Activated T-helper 2 cell treated with anti-CD3 and anti-CD28 coated beads, Interferon-gamma antibody, Interleukin-2, Interleukin-4, amounts not matched to agents 10 μg/mL and 5 μg/mL and 100 μg/mL, durations not matched to agents 14 hours and 24 hours and 36 hours (primary cell): ENCODE data around the gene APOBEC2. TPM values are rescaled to one million over a fixed set of nuclear protein-coding genes. Genes with fewer than 3 reads are reported as not detected.
"Not testable (repeated sequence)": the region's sequence is repeated elsewhere in the genome, so short reads cannot be mapped to it uniquely, and the experiment has no call there.

Source experiments
- DNase-seq: peaks from one replicate; pipeline ENCODE4 v3.0.0; 2021; ENCODE audit warnings: low spot score
- H3K27ac Mint-ChIP-seq: one replicate; pipeline ENCODE4 v1.8.0; 2021; ENCODE audit warnings: mixed read lengths
- H3K27me3 Mint-ChIP-seq: one replicate; pipeline ENCODE4 v1.8.0; 2021; ENCODE audit warnings: low read depth, mixed read lengths
- H3K36me3 Mint-ChIP-seq: one replicate; pipeline ENCODE4 v1.8.0; 2021; ENCODE audit warnings: low read depth, mixed read lengths
- H3K4me1 Mint-ChIP-seq: one replicate; pipeline ENCODE4 v1.8.0; 2021; ENCODE audit warnings: low read depth, mixed read lengths
- H3K4me3 Mint-ChIP-seq: one replicate; pipeline ENCODE4 v1.8.0; 2021; ENCODE audit warnings: low read depth, mild to moderate bottlenecking, moderate library complexity, mixed read lengths
- H3K9me3 Mint-ChIP-seq: one replicate; pipeline ENCODE4 v1.8.0; 2021; ENCODE audit warnings: mixed read lengths
- intact Hi-C: fragments of 100-400 bp; cut with micrococcal nuclease; formaldehyde crosslinking; loops from one replicate; pipeline ENCODE4 v1.15.1; 2023
- total RNA-seq: library from RNA; stranded (reverse); gene quantifications from 2 replicates; pipeline ENCODE4 v1.2.3, GENCODE V29; 2022

The APOBEC2 gene
- total RNA-seq: not detected in 2 replicates

- Mint-ChIP-seq H3K4me3 (no peak within 1 kb of the TSS), H3K27me3 (no peaks in the 10 kb centered on the region), H3K4me1 (peaks cover 12% of the 10 kb centered on the region), H3K9me3 (peaks cover 3% of the 10 kb centered on the region), H3K36me3 (peaks cover 9% of the 10 kb centered on the region), H3K27ac (peak within 1 kb of the TSS; percentile 78)
- intact Hi-C loops: no loop called here
- no peak for DNase-seq
Observed at GRCh38 chr6:41053041-41053440, at the start of gene APOBEC2. TSS of gene APOBEC2 (plus strand) at chr6:41053202. CDS start at chr6:41053348, 146 bp downstream.

DNA sequence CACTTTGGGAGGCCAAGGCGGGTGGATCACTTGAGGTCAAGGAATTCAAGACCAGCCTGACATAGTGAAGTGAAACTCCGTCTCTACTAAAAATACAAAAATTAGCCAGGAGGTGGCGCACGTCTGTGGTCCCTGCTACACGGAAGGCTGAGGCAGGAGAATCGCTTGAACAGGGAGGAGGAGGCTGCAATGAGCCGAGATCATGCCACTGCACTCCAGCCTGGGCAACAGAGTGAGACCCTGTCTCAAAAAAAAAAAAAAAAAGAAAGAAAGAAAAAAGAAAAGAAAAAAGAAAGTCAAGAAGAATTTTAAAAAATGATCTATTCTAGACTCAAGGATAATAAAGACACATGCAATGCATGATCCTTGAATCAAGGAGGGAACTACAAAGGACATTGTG lies 46.8 kb upstream of the APOBEC2 start:
- not testable (repeated sequence) for H3K9me3 Mint-ChIP-seq, H3K36me3 Mint-ChIP-seq, H3K27ac Mint-ChIP-seq, H3K4me3 Mint-ChIP-seq, H3K4me1 Mint-ChIP-seq
- intact Hi-C loops: loop anchor here (1.0 kb wide), 2 partner anchors 21 to 61 kb away; no protein-coding TSS in a partner anchor
- H3K27me3 Mint-ChIP-seq: peaks cover 35% of the 10 kb centered on the region
- DNase-seq: peak; percentile 52

- not testable (repeated sequence) for H3K27ac Mint-ChIP-seq, DNase-seq, H3K4me1 Mint-ChIP-seq, H3K36me3 Mint-ChIP-seq, H3K9me3 Mint-ChIP-seq, H3K4me3 Mint-ChIP-seq
- intact Hi-C loops: loop anchor here (1.0 kb wide), 2 partner anchors 20 to 60 kb away; no protein-coding TSS in a partner anchor
- peaks cover 31% of the 10 kb centered on the region for H3K27me3 Mint-ChIP-seq
Observed at GRCh38 chr6:41006980-41007379, 46.0 kb upstream of the APOBEC2 start.

DNA sequence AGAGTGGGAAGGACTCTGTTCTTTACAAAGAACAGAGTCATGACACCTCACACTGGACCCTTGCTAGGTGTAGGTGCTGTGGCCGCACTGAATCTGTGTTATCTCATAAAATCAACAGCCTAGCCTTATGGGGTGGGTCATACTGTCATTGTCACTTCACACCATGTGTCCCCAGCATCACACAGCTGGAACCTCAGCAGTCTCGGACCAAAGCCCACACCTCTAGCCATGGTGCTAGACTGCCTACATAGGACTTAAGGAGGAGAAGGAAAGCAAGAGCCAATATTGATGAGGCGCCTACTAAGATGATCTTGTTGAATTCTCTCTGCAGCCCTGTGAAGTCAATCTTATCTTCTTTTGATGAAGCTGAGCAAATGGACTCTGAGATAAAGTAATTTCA lies 45.0 kb upstream of the APOBEC2 start:
- Mint-ChIP-seq H3K4me3 (no peak overlapping the region), H3K27ac (no peak overlapping the region), H3K27me3 (peaks cover 22% of the 10 kb centered on the region), H3K9me3 (no peaks in the 10 kb centered on the region), H3K4me1 (peaks cover 2% of the 10 kb centered on the region), H3K36me3 (no peaks in the 10 kb centered on the region)
- no peak for DNase-seq
- intact Hi-C loops: no loop called here

DNA sequence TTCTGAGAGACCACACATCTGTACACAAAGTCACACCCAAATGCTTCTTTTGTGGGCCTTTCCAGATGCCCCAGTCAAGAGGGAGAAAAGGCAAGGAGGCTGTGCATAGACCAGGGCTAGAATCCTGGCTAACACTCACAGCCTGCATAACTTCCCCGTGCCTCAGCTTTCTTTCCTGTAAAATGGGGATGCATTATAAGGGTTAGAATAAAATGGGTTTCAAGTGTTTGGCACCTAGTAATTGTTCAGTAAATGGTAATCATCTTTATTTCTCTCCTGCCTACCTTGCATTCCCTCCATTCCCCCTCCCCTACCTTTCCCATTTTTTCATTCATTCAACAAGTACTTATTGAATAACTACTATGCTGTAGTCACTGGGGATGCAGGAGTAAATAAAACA lies 43.3 kb upstream of the APOBEC2 start:
- Mint-ChIP-seq H3K36me3 (no peaks in the 10 kb centered on the region), H3K27me3 (peaks cover 11% of the 10 kb centered on the region), H3K27ac (no peak overlapping the region), H3K9me3 (no peaks in the 10 kb centered on the region), H3K4me3 (no peak overlapping the region), H3K4me1 (peaks cover 2% of the 10 kb centered on the region)
- intact Hi-C loops: no loop called here
- DNase-seq: no peak

- no peak overlapping the region for H3K4me3 Mint-ChIP-seq
- no peaks in the 10 kb centered on the region for H3K4me1 Mint-ChIP-seq
- H3K27ac Mint-ChIP-seq: no peak overlapping the region
- peaks cover 8% of the 10 kb centered on the region for H3K27me3 Mint-ChIP-seq
- intact Hi-C loops: no loop called here
- no peaks in the 10 kb centered on the region for H3K9me3 Mint-ChIP-seq
- DNase-seq: no peak
- H3K36me3 Mint-ChIP-seq: no peaks in the 10 kb centered on the region
Observed at GRCh38 chr6:41011673-41012072, 41.3 kb upstream of the APOBEC2 start.

DNA sequence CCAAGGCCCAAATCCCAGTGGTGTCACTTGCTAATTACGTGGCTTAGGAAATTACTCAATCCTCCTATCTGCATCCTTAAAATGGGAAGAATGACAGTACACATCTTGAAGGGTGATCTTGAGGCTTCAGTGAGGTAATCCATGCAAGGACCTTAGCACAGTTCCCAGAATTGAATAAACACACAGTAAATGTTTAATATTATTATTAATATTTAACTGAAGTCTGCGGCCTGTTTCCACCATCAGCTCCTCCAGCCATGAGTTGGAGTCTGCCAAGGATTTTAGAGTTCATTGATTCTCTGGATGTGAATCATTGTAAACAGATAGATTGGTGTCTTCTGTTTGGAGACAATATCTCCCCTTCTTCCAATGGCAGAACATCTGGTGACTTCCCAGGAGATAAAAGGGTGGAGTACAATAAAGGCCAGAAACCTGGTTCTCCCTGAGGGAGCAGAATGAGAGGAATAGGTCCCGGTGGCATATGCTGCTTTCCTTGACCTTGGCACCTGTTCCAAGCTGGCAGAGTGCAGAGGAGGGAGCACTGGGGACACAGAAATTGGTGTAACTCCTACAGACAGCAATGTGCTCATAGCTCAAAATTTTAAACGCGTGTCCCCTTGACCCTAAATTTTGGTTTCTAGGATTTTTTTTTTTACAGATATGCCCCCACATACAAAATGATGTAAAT lies 39.4 kb upstream of the APOBEC2 start:
- Mint-ChIP-seq H3K27me3 (peaks cover 8% of the 10 kb centered on the region), H3K9me3 (no peaks in the 10 kb centered on the region), H3K4me3 (no peak overlapping the region), H3K27ac (no peak overlapping the region), H3K36me3 (no peaks in the 10 kb centered on the region), H3K4me1 (no peaks in the 10 kb centered on the region)
- DNase-seq: no peak
- intact Hi-C loops: no loop called here

GRCh38 chr6:41014780-41015179 lies 38.2 kb upstream of the APOBEC2 start:
- Mint-ChIP-seq H3K4me1 (no peaks in the 10 kb centered on the region), H3K4me3 (no peak overlapping the region), H3K9me3 (no peaks in the 10 kb centered on the region), H3K27ac (no peak overlapping the region), H3K36me3 (no peaks in the 10 kb centered on the region), H3K27me3 (peaks cover 8% of the 10 kb centered on the region)
- no peak for DNase-seq
- intact Hi-C loops: no loop called here

- H3K36me3 Mint-ChIP-seq, H3K27ac Mint-ChIP-seq, H3K4me3 Mint-ChIP-seq, H3K4me1 Mint-ChIP-seq, H3K9me3 Mint-ChIP-seq, H3K27me3 Mint-ChIP-seq, DNase-seq, intact Hi-C loops: not testable (repeated sequence)
Observed at GRCh38 chr6:41015860-41016259, 37.1 kb upstream of the APOBEC2 start.

- Mint-ChIP-seq H3K27ac (no peak overlapping the region), H3K27me3 (peaks cover 1% of the 10 kb centered on the region), H3K4me3 (no peak overlapping the region), H3K9me3 (no peaks in the 10 kb centered on the region), H3K36me3 (no peaks in the 10 kb centered on the region), H3K4me1 (no peaks in the 10 kb centered on the region)
- no peak for DNase-seq
- intact Hi-C loops: no loop called here
Observed at GRCh38 chr6:41017663-41018062, 35.3 kb upstream of the APOBEC2 start.

DNA sequence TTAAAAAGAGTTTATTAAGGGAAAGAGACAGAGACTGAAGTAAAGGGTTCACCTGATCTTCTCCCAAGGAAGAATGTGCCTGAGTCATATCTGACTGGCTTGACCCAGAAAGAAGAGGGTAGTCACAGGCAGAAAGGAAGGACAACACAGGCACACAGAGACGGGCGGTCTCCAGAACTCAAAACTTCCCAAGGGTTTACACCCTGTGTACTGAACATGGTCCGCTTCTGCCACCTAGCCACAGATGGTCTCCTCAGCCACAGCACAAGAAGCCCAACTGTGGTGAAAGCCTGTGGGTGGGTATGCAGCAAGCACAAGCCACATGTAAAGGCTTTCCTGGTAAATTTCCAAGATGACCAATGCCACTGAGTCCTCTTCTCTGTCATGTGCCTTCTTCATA lies 31.2 kb upstream of the APOBEC2 start:
- Mint-ChIP-seq H3K27ac (no peak overlapping the region), H3K36me3 (no peaks in the 10 kb centered on the region), H3K4me3 (no peak overlapping the region), H3K9me3 (no peaks in the 10 kb centered on the region), H3K27me3 (no peaks in the 10 kb centered on the region), H3K4me1 (no peaks in the 10 kb centered on the region)
- intact Hi-C loops: no loop called here
- no peak for DNase-seq

- H3K36me3 Mint-ChIP-seq: no peaks in the 10 kb centered on the region
- intact Hi-C loops: no loop called here
- H3K27me3 Mint-ChIP-seq: no peaks in the 10 kb centered on the region
- no peak overlapping the region for H3K4me3 Mint-ChIP-seq
- no peak overlapping the region for H3K27ac Mint-ChIP-seq
- no peak for DNase-seq
- no peaks in the 10 kb centered on the region for H3K9me3 Mint-ChIP-seq
- peaks cover 4% of the 10 kb centered on the region for H3K4me1 Mint-ChIP-seq
Observed at GRCh38 chr6:41022294-41022693, 30.7 kb upstream of the APOBEC2 start.

GRCh38 chr6:41023114-41023513 lies 29.9 kb upstream of the APOBEC2 start:
- H3K4me3 Mint-ChIP-seq: no peak overlapping the region
- H3K4me1 Mint-ChIP-seq: peaks cover 10% of the 10 kb centered on the region
- H3K27me3 Mint-ChIP-seq: no peaks in the 10 kb centered on the region
- H3K27ac Mint-ChIP-seq: no peak overlapping the region
- DNase-seq: no peak
- no peaks in the 10 kb centered on the region for H3K9me3 Mint-ChIP-seq
- no peaks in the 10 kb centered on the region for H3K36me3 Mint-ChIP-seq
- intact Hi-C loops: no loop called here
